ENCODE results near the gene USP34.

DNA sequence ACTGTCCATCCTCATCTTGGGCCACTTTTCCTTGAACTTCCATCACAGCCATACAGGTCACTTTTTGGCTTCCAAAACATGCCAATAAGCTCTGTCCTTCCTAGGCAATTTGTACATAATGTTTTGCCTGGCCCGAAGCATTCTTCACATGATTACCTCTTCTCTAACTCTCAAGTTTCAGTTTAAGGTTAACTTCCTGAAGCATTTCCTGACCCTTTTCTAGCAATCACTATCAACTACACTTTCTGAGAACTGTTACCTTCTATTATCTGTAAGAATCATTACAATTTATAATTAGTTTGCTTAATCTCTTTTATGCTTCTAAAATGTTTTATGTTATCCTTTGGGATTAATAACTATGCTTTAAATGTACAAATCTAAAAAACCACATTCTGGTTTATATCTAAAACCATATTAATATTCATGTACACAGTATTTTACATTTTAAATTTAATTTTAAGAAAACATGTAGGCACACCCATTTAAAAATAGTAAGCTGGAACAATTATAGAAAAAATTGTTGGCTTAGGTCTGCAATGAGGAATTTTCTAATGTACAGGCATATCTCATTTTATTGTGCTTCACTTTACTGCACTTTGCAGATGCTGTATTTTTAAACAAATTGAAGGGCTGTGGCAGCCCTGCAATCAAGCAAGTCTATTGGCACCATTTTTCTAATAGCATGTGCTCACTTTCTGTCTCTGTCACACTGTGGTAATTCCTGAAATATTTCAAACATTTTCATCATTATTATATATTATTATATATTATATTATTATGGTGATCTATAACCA, 232.5 kb downstream of the USP34 start:
- TF ChIP-seq CTCF (conservative IDR thresholded peaks at IDR 0.05 in 1 of 2, IDR thresholded peaks at IDR 0.05 in 1 of 2; ENCODE audit: low read depth in 1 of 2, low read length in 2 of 2): no peak
- TF ChIP-seq EZH2 (IDR thresholded peaks at IDR 0.05; ENCODE audit: low read length, missing control alignments): no peak
